Measurements from ENCODE around the gene CCDC30. TPM values are rescaled to one million over a fixed set of nuclear protein-coding genes. Genes with fewer than 3 reads are reported as not detected.
"Not testable (repeated sequence)": the region's sequence is repeated elsewhere in the genome, so short reads cannot be mapped to it uniquely, and the experiment has no call there.

Gene CCDC30
- total RNA-seq, 8 experiments from 2014 or later: 1.7 to 33.4 (median 10.9) TPM

DNA sequence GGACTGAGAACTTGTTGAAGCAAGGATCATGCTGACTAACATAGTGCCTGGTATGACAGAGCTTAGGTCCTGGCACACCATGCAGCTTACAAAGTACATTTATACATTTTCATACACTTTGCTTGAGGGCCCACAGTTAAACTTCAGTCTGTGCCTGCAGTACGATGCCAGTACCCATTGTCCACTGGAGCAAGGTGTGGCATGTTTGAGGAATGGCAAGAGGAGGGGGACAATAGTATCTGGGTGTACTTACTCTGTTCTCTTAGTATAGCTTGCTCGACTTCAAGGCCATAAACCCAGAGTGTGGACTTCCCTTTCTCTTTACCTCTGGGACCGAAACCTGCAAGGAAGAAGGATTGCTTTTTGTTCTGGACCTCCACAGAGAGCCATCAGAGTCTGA is 212.4 kb downstream of the CCDC30 start:
- 80 to 100% (median 93%) methylated on average over 1 to 3 of the region's 3 CpGs; no CpG with 5 or more reads in 2 of the 10 experiments for WGBS, 10 experiments
- ATAC-seq (replicated peaks in 6 of 8): no peak
- Histone ChIP-seq H3K27ac (no peak overlapping the region), H3K4me3 (no peak overlapping the region), H3K4me1 (replicated peaks in 1 of 2) (peaks cover 10 to 12% of the 10 kb centered on the region in 2 donors)
- in situ Hi-C loops (cut with MboI; ENCODE audit: low pct_unique_long_range_greater_than_20kb in 2 of 9, low sequenced_read_pairs in 9 of 9, unreplicated experiment in 9 of 9): no loop called here

DNA sequence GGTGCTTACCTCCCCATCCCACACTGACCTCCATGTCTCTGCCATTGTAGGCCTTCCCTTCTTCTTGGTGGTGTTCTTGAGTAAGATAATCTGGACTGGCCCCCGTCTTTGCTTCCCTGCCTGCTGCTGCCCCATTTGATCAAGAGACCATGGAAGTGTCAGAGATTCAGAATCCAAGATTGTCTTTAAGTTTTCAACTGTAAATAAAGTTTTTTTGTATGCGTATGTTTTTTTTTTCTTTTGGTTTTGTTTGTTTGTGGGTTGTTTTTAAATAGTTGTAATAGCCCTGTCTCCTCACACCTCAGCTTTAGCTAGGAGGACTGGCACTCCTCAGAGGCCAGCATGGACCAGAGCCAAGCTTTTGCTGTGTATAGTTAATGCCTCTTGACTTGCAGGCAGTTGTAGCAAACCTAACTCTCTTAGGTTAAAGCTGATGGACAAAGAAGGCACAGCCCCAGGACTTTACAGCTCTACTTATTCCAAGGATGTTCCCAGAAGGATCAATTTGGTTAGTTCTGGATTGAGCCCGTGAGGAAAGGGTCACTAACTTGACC is 213.5 kb downstream of the CCDC30 start:
- no peak overlapping the region for H3K4me3 ChIP-seq
- in situ Hi-C loops (cut with MboI; ENCODE audit: low pct_unique_long_range_greater_than_20kb in 2 of 9, low sequenced_read_pairs in 9 of 9, unreplicated experiment in 9 of 9): no loop called here
- no peak overlapping the region for H3K27ac ChIP-seq
- 83 to 100% (median 94%) methylated on average over 1 to 3 of the region's 3 CpGs; no CpG with 5 or more reads in 1 of the 10 experiments for WGBS, 10 experiments
- peaks cover 10 to 12% of the 10 kb centered on the region in 2 donors for H3K4me1 ChIP-seq (replicated peaks in 1 of 2)
- ATAC-seq (replicated peaks in 6 of 8): no peak

DNA sequence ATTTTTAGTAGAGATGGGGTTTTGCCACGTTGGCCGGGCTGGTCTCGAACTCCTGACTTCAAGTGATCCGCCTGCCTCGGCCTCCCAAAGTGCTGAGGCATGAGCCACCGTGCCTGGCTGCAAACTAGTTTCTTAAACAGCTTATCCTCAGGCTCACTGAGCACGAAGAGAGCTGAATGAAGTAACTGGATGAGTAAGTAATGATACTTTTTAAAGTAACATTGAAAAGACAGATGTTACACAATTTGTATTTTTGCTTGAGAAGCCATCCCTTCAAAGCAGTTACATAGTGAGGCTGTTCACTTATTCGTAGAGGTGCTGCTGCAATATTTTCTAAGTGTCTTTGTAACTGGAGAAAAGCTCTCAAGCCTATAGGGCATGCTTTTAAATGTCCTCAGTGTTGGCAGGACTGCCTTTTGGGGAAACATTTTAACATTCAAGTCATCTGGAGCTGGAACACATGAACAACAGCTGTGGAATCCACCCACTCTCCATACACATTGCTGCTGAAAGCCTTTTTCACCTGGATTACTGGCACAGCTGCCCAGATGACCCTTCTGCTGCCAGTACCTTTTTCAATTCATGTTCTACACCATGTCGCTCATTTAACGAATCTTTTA is 216.4 kb downstream of the CCDC30 start:
- Histone ChIP-seq H3K4me3 (peak overlapping the region in 3 of 5 donors; percentile 72 to 88 (median 77)), H3K27ac (no peak overlapping the region), H3K4me1 (replicated peaks in 1 of 2) (peaks cover 13 to 15% of the 10 kb centered on the region in 2 donors)
- WGBS, 10 experiments: 21 to 95% (median 73%) methylated on average over 2 to 9 of the region's 10 CpGs; no CpG with 5 or more reads in 1 of the 10 experiments
- in situ Hi-C loops (cut with MboI; ENCODE audit: low pct_unique_long_range_greater_than_20kb in 2 of 9, low sequenced_read_pairs in 9 of 9, unreplicated experiment in 9 of 9): no loop called here
- no peak for ATAC-seq (replicated peaks in 6 of 8)

DNA sequence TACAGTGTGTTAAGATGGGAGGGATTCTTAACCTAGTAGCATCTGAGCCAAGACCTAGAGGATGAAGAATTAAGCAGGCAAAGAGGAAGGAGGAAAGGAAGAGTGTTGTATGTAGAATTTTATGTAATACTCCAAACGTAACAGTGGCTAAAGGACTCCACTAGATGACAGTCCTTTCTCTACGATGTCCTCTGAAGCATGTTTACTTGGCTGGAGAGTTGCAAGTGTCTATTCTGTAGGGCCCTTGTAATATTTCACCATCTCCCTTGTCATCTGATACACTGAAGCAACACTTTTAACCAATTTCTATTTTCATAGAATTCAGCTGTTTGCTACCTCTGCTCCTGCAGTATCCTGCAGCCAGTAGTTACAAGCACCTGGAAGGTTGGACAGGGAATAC is 217.0 kb downstream of the CCDC30 start:
- H3K4me1 ChIP-seq (replicated peaks in 1 of 2): peaks cover 19% of the 10 kb centered on the region in 2 donors
- ATAC-seq (replicated peaks in 6 of 8): no peak
- peak overlapping the region; percentile 72 to 93 (median 83) for H3K4me3 ChIP-seq
- WGBS, 10 experiments: 19 to 85% (median 69%) methylated on average over 2 of the region's 2 CpGs; no CpG with 5 or more reads in 3 of the 10 experiments
- no peak overlapping the region for H3K27ac ChIP-seq
- in situ Hi-C loops (cut with MboI; ENCODE audit: low pct_unique_long_range_greater_than_20kb in 2 of 9, low sequenced_read_pairs in 9 of 9, unreplicated experiment in 9 of 9): no loop called here

DNA sequence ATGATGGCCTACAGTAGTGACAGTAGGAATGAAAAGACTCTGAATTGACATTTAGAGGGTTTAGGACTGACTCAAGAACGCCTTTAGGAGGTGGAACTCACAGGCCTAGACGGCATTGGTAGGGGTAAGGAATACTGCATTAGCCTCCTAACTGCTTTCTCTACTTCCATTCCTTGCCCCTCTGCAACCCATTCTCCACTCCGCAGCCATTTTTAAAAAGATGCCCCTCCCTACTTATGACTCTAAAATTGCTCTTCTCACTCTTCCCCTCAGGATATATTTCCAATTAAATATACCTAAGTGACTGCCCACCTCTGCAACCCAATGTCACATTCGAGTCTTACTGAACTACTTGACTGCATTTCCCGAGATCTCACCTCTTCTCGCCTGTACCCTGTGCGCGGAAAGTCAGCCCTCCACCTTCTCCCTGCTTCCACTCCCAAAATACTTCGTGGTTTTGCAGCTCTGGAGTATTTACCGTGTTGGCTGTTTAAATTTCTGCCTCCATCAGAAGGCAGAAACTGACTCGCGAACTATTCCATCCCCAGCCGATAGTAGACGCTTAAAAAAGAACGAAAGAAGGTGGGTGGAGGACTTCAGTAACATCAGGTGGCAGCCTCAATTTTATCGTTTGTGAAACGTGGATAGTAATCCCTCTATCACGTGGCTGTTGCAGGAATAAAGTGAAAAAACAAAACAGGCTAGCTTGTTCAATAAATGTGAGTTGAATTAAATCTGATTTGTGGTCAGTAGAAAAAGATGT is 218.0 kb downstream of the CCDC30 start:
- 0 to 15% (median 2%) methylated on average over 3 to 18 of the region's 18 CpGs for WGBS, 10 experiments
- Histone ChIP-seq H3K27ac (peak overlapping the region; percentile 94 to 96), H3K4me3 (peak overlapping the region; percentile 72 to 93 (median 83)), H3K4me1 (replicated peaks in 1 of 2) (peaks cover 29% of the 10 kb centered on the region in 2 donors)
- ATAC-seq (replicated peaks in 6 of 8): no peak
- in situ Hi-C loops (cut with MboI; ENCODE audit: low pct_unique_long_range_greater_than_20kb in 2 of 9, low sequenced_read_pairs in 9 of 9, unreplicated experiment in 9 of 9): no loop called here

DNA sequence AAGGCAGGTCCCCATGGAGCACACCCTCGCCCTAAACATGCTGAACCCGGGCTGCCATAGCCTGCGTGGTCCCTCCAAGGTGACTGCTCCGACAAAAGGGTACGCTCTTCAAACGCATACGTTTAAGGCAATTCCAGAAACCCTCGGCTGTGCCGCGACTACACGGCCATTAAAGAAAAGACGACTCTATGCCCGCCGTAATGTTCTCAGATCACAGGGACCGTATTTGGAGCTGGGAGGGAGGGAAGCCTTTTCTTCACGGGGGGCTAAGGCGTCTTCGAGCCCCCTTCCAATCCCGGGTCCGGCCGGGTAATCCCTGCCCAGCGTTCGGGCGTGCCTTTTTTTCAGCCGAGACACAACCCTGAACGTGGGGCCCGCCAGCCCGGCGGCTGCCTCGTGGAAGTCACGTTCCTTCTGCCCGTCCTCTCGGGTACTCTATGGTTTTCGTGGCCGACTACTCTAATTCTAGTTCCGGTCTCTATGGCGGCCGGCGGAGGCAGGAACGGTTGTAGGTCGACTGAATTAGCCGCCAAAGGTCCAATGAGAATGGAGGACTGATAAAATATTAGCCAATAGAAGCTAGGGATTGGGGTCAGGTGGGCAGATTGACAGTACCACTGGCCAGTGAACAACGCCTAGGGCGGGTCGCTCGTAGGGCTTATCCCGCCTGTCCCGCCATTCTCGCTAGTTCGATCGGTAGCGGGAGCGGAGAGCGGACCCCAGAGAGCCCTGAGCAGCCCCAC is 218.8 kb downstream of the CCDC30 start, which contains the start of gene YBX1:
TSS of gene YBX1 (plus strand) at position 678 of the 743 bp plus-strand sequence. CDS start 148 bp downstream, outside the sequence.
- peaks cover 34 to 36% of the 10 kb centered on the region in 2 donors for H3K4me1 ChIP-seq (replicated peaks in 1 of 2)
- 0 to 1% (median 0%) methylated on average over 3 to 47 of the region's 54 CpGs; no CpG with 5 or more reads in 1 of the 10 experiments for WGBS, 10 experiments
- in situ Hi-C loops (cut with MboI; ENCODE audit: low pct_unique_long_range_greater_than_20kb in 2 of 9, low sequenced_read_pairs in 9 of 9, unreplicated experiment in 9 of 9): no loop called here
- peak; percentile 79 to 91 (median 88) for ATAC-seq (replicated peaks in 6 of 8)
- H3K4me3 ChIP-seq: peak within 1 kb of the TSS; percentile 72 to 93 (median 83)
- peak within 1 kb of the TSS; percentile 96 to 97 for H3K27ac ChIP-seq

DNA sequence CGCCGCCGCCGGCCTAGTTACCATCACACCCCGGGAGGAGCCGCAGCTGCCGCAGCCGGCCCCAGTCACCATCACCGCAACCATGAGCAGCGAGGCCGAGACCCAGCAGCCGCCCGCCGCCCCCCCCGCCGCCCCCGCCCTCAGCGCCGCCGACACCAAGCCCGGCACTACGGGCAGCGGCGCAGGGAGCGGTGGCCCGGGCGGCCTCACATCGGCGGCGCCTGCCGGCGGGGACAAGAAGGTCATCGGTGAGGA is 219.3 kb downstream of the CCDC30 start:
- in situ Hi-C loops (cut with MboI; ENCODE audit: low pct_unique_long_range_greater_than_20kb in 2 of 9, low sequenced_read_pairs in 9 of 9, unreplicated experiment in 9 of 9): not testable (repeated sequence)
- H3K4me3 ChIP-seq: peak overlapping the region; percentile 72 to 93 (median 83)
- 0% methylated on average over 1 to 4 of the region's 33 CpGs; no CpG with 5 or more reads in 8 of the 10 experiments for WGBS, 10 experiments
- H3K27ac ChIP-seq: peak overlapping the region; percentile 96 to 97
- peak in 1 of 8 experiments; percentile 25 for ATAC-seq (replicated peaks in 6 of 8)
- peaks cover 34 to 36% of the 10 kb centered on the region in 2 donors for H3K4me1 ChIP-seq (replicated peaks in 1 of 2)

DNA sequence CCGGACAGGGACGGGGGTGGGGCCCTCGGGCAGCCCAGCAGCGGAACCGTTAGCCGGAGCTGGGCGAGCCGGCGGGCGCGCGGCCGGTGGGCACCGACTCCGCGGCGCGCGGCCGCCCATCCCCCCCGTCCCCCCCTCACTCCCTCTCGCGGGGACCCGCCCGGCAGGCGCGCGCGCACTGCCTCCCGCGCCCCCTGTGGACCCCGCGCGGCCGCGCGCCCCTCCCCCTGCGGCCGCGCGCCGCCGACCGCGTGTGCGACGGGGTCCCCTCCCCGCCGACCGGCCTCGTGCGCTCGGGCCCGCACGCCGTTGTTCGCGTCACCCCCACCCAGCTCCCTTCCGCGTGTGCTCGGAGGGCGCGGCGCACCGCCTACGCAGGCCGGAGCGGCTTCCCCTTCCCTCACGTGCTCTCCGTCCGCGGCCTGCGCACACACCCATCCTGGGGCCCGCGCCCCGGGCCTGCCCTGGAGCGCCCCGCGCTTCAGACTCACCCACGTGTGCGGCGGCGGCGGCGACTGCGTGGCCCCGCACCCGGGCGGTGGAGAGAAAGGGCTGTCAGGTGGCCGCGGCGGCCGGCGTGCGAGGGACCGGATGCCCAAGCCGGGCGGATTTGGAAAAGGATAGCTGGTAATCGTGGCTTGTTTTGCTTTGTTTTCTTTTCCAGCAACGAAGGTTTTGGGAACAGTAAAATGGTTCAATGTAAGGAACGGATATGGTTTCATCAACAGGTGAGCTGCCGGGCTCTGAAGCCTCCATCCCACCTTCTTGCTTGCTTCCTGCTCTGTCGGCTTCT is 219.8 kb downstream of the CCDC30 start:
- in situ Hi-C loops (cut with MboI; ENCODE audit: low pct_unique_long_range_greater_than_20kb in 2 of 9, low sequenced_read_pairs in 9 of 9, unreplicated experiment in 9 of 9): no loop called here
- WGBS, 10 experiments: 0 to 6% (median 0%) methylated on average over 1 to 16 of the region's 103 CpGs; no CpG with 5 or more reads in 1 of the 10 experiments
- peaks cover 34 to 39% of the 10 kb centered on the region in 2 donors for H3K4me1 ChIP-seq (replicated peaks in 1 of 2)
- peak; percentile 46 to 65 (median 56) for ATAC-seq (replicated peaks in 6 of 8)
- H3K27ac ChIP-seq: peak overlapping the region; percentile 96 to 97
- H3K4me3 ChIP-seq: peak overlapping the region; percentile 72 to 93 (median 83)

DNA sequence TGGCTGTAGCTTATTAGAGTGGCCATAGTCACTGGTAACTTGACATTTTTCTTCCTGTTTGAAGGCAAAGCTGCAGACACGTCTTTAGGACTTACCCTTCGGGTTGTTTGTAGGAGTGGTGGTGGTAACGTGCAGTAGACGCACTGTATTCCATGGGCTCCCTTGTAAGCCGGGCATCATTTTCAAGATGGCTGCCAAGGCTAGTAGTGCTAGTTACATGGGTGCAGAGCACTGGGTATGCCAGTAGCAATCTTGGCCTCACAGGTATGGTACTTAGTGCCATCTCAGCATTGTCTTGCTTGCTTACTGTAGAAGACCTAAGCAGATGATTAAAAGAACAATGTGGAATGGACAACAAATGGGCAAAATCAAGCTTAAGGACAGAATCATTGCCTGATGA is 221.1 kb downstream of the CCDC30 start:
- no peak for ATAC-seq (replicated peaks in 6 of 8)
- H3K27ac ChIP-seq: no peak overlapping the region
- in situ Hi-C loops (cut with MboI; ENCODE audit: low pct_unique_long_range_greater_than_20kb in 2 of 9, low sequenced_read_pairs in 9 of 9, unreplicated experiment in 9 of 9): no loop called here
- peak overlapping the region; percentile 72 to 93 (median 83) for H3K4me3 ChIP-seq
- H3K4me1 ChIP-seq (replicated peaks in 1 of 2): peaks cover 34 to 51% of the 10 kb centered on the region in 2 donors
- WGBS, 10 experiments: 0 to 28% (median 7%) methylated on average over 1 to 5 of the region's 5 CpGs; no CpG with 5 or more reads in 3 of the 10 experiments

DNA sequence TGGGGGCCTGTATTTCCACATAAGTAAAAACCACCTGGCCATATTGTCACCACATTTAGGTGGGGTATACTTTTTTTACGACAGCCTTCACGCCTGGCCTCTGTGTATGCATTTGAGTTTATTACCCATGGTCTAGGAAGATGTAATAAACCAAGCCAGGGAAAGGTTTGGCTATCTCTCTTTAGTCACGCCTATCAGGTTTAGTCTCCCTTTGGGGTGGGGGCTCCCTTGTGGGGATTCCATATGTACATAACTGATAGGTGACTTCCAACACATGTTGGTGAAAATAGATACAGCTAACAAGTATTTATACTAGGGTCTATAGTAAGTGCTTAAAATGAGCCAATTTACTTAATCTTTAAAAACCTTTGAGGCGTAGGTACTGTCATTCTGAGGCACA is 223.3 kb downstream of the CCDC30 start:
- Histone ChIP-seq H3K4me1 (replicated peaks in 1 of 2) (peaks cover 23 to 60% of the 10 kb centered on the region in 2 donors), H3K4me3 (no peak overlapping the region), H3K27ac (no peak overlapping the region)
- no peak for ATAC-seq (replicated peaks in 6 of 8)
- WGBS, 10 experiments: 18 to 100% (median 90%) methylated on average over 1 to 4 of the region's 4 CpGs
- in situ Hi-C loops (cut with MboI; ENCODE audit: low pct_unique_long_range_greater_than_20kb in 2 of 9, low sequenced_read_pairs in 9 of 9, unreplicated experiment in 9 of 9): no loop called here

DNA sequence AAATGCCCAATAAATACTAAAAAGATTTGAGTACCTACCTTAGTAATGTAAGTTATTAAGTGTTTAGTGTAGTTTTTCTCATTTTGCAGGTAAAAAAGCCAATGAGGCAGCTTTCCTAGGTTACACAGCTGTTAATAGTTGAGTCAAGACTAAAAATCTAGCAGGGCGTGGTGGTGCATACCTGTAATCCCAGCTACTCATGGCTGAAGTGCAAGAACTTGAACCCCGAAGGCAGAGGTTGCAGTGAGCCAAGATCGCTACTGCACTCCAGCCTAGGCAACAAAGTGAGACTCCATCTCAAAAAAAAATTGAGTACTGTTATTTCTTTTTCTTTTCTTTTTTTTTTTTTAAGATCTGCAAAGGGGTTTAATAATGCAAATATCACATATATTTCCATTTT is 226.8 kb downstream of the CCDC30 start:
- WGBS, 10 experiments: 61 to 100% (median 85%) methylated on average over 1 to 3 of the region's 3 CpGs; no CpG with 5 or more reads in 1 of the 10 experiments
- H3K27ac ChIP-seq: no peak overlapping the region
- no peak for ATAC-seq (replicated peaks in 6 of 8)
- in situ Hi-C loops (cut with MboI; ENCODE audit: low pct_unique_long_range_greater_than_20kb in 2 of 9, low sequenced_read_pairs in 9 of 9, unreplicated experiment in 9 of 9): no loop called here
- peaks cover 26 to 62% of the 10 kb centered on the region in 2 donors for H3K4me1 ChIP-seq (replicated peaks in 1 of 2)
- no peak overlapping the region for H3K4me3 ChIP-seq

Data from motor neuron (in vitro differentiated cells).